LNCAP (cell line): ENCODE data around the gene SNX24.

Source experiments
- TF ChIP-seq, protein P1 (sequence below): fragments of 450-650 bp; IDR thresholded peaks from 2 replicates; pipeline ENCODE4 v1.5.1; 2017; ENCODE audit warnings: mild to moderate bottlenecking

Gene SNX24

GRCh38 chr5:122874179-122874875 lies 28.9 kb downstream of the SNX24 start:
- TF ChIP-seq, protein P1, sequence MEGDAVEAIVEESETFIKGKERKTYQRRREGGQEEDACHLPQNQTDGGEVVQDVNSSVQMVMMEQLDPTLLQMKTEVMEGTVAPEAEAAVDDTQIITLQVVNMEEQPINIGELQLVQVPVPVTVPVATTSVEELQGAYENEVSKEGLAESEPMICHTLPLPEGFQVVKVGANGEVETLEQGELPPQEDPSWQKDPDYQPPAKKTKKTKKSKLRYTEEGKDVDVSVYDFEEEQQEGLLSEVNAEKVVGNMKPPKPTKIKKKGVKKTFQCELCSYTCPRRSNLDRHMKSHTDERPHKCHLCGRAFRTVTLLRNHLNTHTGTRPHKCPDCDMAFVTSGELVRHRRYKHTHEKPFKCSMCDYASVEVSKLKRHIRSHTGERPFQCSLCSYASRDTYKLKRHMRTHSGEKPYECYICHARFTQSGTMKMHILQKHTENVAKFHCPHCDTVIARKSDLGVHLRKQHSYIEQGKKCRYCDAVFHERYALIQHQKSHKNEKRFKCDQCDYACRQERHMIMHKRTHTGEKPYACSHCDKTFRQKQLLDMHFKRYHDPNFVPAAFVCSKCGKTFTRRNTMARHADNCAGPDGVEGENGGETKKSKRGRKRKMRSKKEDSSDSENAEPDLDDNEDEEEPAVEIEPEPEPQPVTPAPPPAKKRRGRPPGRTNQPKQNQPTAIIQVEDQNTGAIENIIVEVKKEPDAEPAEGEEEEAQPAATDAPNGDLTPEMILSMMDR = no peak

GRCh38 chr5:122877518-122877917 lies 32.1 kb downstream of the SNX24 start:
- TF ChIP-seq, protein P1 = no peak

- TF ChIP-seq, protein P1 = no peak
Measured at GRCh38 chr5:122879076-122879475, 33.7 kb downstream of the SNX24 start.

DNA sequence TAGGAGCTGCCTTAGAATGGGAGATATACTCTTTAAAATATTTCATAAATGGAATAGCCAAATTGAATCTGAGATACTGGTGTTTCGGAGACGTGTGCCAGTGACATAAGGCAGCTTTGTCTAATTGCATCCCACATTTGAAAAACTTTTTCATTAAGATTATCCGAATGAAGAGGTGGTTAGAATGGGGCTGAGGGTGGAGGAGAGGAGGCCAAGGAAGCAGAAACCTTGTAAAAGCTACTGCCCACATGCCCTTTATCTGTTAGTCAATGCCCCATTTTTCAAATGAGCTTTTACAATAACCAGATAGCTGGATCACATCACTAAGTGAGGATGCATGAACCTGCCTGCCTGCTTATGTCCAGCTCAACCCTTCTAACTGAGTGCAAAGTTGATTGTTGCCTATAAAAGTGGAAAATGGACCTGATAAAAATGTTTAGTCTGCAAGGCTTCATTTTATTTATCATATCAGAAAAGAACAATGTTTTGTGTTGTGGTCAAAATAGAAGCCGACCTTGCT lies 34.8 kb downstream of the SNX24 start:
- TF ChIP-seq, protein P1 = no peak

GRCh38 chr5:122880749-122881148 lies 35.3 kb downstream of the SNX24 start:
- TF ChIP-seq, protein P1 = no peak

DNA sequence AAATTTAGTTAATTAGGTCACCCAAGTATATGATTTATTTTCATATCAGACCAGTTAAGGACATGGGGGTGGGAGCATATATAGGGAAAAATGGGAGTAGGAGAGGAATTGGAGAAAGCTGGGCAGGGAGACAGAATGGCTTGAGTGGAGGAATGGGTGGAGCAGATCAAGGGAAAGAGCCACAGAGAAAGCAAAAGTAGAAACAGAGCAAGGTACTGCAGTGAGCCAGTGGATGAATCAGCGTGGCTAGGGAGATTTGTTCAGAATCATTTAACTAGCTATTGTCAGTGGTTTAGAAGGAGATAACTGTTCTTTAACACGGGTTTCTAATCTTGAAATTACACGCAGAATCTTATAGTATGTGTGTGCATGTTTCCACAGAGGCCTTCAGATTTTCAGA lies 37.4 kb downstream of the SNX24 start:
- TF ChIP-seq, protein P1 = no peak

- TF ChIP-seq, protein P1 = no peak
Measured at GRCh38 chr5:122885045-122885517, 39.7 kb downstream of the SNX24 start.

DNA sequence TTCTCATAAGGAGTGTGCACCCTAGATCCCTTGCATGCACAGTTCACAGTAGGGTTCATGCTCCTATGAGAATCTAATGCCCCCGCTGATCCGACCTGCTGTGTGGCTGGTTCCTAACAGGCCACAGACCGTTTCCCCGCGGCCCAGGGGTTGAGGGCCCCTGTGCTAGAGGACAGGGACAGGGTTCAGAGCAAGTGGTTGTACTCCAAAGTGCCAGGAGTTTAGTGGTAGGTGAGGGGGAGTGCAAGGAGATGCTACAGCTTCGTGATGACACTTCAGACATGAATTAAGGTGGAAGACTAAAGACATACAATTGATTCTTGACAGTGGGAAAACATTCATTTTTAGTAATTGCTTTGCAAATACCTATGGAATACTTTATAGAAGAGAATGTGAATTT lies 40.5 kb downstream of the SNX24 start:
- TF ChIP-seq, protein P1 = no peak
